ENCODE measurements around the gene WNK2. TPM values are rescaled to one million over a fixed set of nuclear protein-coding genes. Genes with fewer than 3 reads are reported as not detected.
"Not testable (repeated sequence)": the region's sequence is repeated elsewhere in the genome, so short reads cannot be mapped to it uniquely, and the experiment has no call there.

The WNK2 gene
- total and polyA plus RNA-seq, 2 experiments from 2014 or later = 34.5 to 92.2 TPM

- no peaks in the 10 kb centered on the region for H3K9me3 ChIP-seq (ENCODE audit: low read depth)
- DNase-seq (ENCODE audit: low read depth in 1 of 2, low spot score in 1 of 2) = no peak
- H3K27me3 ChIP-seq = no peaks in the 10 kb centered on the region
- no peak overlapping the region for H3K27ac ChIP-seq
- H3K4me3 ChIP-seq = no peak overlapping the region
- TF ChIP-seq CTCF (IDR thresholded peaks at IDR 0.05; ENCODE audit: low read depth, low read length) = no peak
- no peaks in the 10 kb centered on the region for H3K36me3 ChIP-seq
- H3K4me1 ChIP-seq (ENCODE audit: low read depth) = no peaks in the 10 kb centered on the region
These were observed 44.4 kb upstream of the WNK2 start for GRCh38 chr9:93139365-93140182.

- no peak overlapping the region for H3K27ac ChIP-seq
- TF ChIP-seq CTCF (IDR thresholded peaks at IDR 0.05; ENCODE audit: low read depth, low read length) = no peak
- DNase-seq (ENCODE audit: low read depth in 1 of 2, low spot score in 1 of 2) = no peak
- H3K27me3 ChIP-seq = no peaks in the 10 kb centered on the region
- no peaks in the 10 kb centered on the region for H3K36me3 ChIP-seq
- H3K4me3 ChIP-seq = no peak overlapping the region
- H3K4me1 ChIP-seq (ENCODE audit: low read depth) = no peaks in the 10 kb centered on the region
- no peaks in the 10 kb centered on the region for H3K9me3 ChIP-seq (ENCODE audit: low read depth)
These were observed 42.0 kb upstream of the WNK2 start for GRCh38 chr9:93141771-93142483.

DNA sequence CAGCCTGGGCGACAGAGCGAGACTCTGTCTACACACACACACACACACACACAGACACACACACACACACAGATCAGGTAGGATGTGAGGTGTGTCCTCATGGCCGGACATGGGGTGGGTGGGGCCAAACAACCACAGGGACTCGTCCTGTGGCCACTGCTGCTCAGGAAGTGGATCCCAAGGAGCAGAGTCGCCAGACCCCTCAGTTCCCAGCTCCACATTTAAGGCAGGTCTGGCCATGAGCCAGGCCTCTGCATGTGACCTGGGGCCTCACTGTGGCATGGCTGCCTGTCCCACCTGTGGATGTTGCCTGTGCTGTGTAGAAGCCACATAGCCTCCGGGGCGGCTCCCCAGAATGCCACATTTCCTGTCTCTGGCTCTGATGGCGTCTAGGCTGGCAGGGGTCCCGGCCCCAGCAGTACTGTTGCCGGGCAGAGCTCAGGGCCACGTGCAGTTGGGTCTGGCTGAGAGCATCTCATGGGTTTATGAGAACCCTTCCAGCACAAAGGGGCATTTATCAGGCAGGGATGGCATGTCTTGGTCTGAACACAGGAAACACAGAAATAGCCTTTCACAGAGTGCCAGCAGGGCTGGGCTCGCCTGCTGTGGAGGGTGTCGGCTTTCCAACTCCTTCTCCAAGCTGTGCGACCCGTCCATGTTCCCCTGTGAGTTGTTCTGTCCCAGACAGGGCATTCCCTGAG is 40.0 kb upstream of the WNK2 start:
- Histone ChIP-seq H3K9me3 (ENCODE audit: low read depth) (no peaks in the 10 kb centered on the region), H3K27me3 (no peaks in the 10 kb centered on the region), H3K4me3 (no peak overlapping the region), H3K36me3 (no peaks in the 10 kb centered on the region), H3K27ac (no peak overlapping the region), H3K4me1 (ENCODE audit: low read depth) (no peaks in the 10 kb centered on the region)
- TF ChIP-seq CTCF (IDR thresholded peaks at IDR 0.05; ENCODE audit: low read depth, low read length) = no peak
- DNase-seq (ENCODE audit: low read depth in 1 of 2, low spot score in 1 of 2) = no peak

- not testable (repeated sequence) for H3K27ac ChIP-seq; H3K9me3 ChIP-seq (ENCODE audit: low read depth); DNase-seq (ENCODE audit: low read depth in 1 of 2, low spot score in 1 of 2); H3K4me3 ChIP-seq; H3K4me1 ChIP-seq (ENCODE audit: low read depth); H3K36me3 ChIP-seq; H3K27me3 ChIP-seq
These were observed 37.2 kb upstream of the WNK2 start for GRCh38 chr9:93146696-93147095.

GRCh38 chr9:93147632-93148031 is 36.3 kb upstream of the WNK2 start:
- no peak for TF ChIP-seq CTCF (IDR thresholded peaks at IDR 0.05; ENCODE audit: low read depth, low read length)

More at GRCh38 chr9:93147632-93148031, 36.3 kb upstream of the WNK2 start:
- no peak overlapping the region for H3K4me3 ChIP-seq
- no peaks in the 10 kb centered on the region for H3K4me1 ChIP-seq (ENCODE audit: low read depth)
- H3K36me3 ChIP-seq = no peaks in the 10 kb centered on the region
- no peak overlapping the region for H3K27ac ChIP-seq
- no peaks in the 10 kb centered on the region for H3K27me3 ChIP-seq
- H3K9me3 ChIP-seq (ENCODE audit: low read depth) = no peaks in the 10 kb centered on the region
- DNase-seq (ENCODE audit: low read depth in 1 of 2, low spot score in 1 of 2) = no peak

All from cardiac muscle cell (in vitro differentiated cells and primary cell).